Left forelimb (tissue), 1 donor: ENCODE measurements around the gene TAF11L6.
"Not testable (repeated sequence)": the region's sequence is repeated elsewhere in the genome, so short reads cannot be mapped to it uniquely, and the experiment has no call there.

Experiments
- DNase-seq: peaks from one replicate; pipeline ENCODE4 v3.0.0-alpha.2; 2018; ENCODE audit warnings: low spot score

The TAF11L6 gene

DNA sequence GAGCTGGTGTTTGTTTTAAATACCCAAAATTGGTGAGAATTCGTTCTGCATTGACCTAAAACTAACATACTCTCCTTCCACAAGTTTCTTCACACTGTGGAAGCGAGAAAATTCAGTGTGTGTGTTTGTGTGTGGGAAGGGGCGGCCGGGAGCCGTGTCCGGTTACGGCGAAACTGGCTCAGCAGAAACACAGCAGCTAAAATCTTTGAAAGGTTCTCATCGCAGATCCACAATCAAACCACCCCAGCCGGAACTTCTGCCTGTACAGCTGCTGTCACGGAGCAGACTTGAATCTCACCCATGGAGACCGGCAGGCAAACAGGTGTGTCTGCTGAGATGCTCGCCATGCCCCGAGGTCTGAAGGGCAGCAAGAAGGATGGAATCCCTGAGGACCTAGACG is at the start of gene TAF11L6:
Gene TAF11L6 (plus strand): TSS at position 301 of the 400 bp plus-strand sequence.
- not testable (repeated sequence) for DNase-seq

- no peak for DNase-seq
Observed at GRCh38 chr5:17481378-17481777, 47.1 kb upstream of the TAF11L6 start.

DNA sequence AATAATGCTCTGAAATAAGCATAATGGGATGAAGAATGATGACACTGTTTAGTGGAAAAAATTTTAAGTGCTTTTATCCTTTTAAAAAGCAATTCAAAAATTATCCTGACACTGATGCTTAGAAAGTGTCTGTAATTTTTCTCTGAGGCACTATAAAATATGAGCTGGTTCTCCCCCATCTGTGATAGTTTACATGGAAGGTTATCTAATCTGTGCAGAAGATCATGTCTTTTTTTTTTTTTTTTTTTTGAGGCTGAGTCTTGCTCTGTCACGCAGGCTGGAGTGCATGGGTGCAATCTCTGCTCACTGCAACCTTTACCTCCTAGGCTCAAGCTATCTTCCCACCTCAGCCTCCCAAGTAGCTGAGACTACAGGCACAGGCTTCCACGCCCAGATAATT is 45.7 kb upstream of the TAF11L6 start:
- no peak for DNase-seq

- DNase-seq, result not testable (repeated sequence)
Observed at GRCh38 chr5:17486464-17487173, 41.9 kb upstream of the TAF11L6 start.

- no peak for DNase-seq
Observed at GRCh38 chr5:17487174-17487512, 41.3 kb upstream of the TAF11L6 start.

GRCh38 chr5:17491257-17491656 is 37.2 kb upstream of the TAF11L6 start:
- DNase-seq, result not testable (repeated sequence)

GRCh38 chr5:17492770-17493169 is 35.7 kb upstream of the TAF11L6 start:
- no peak for DNase-seq

DNA sequence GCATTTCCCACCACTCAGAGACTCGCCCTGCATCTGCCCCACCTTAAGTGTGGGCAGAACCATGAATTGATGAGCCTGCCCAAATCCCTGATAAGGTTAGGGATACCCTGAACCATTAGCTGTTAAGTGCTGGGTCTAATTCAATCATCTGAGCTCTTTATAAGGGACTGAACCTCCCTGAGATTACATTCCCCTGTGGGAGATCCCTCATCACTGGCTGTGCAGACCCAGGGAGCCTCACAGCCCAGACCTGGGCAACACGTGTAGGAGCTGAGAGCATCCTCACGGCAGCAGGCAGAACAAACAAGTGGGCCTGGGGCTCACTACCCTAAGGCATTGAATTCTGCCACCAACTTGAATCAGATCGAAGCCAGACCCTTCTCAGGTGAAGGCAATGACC is 31.0 kb upstream of the TAF11L6 start:
- DNase-seq, result no peak

GRCh38 chr5:17497931-17498330 is 30.5 kb upstream of the TAF11L6 start, which contains the start of gene TAF11L2:
Gene TAF11L2 (plus strand): TSS chr5:17498231.
- DNase-seq, result not testable (repeated sequence)

GRCh38 chr5:17511775-17512325 is 16.6 kb upstream of the TAF11L6 start:
- DNase-seq, result no peak

GRCh38 chr5:17517526-17517925 is 10.9 kb upstream of the TAF11L6 start:
- DNase-seq, result not testable (repeated sequence)

DNA sequence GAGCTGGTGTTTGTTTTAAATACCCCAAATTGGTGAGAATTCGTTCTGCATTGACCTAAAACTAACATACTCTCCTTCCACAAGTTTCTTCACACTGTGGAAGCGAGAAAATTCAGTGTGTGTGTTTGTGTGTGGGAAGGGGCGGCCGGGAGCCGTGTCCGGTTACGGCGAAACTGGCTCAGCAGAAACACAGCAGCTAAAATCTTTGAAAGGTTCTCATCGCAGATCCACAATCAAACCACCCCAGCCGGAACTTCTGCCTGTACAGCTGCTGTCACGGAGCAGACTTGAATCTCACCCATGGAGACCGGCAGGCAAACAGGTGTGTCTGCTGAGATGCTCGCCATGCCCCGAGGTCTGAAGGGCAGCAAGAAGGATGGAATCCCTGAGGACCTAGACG is 10.4 kb upstream of the TAF11L6 start, which contains the start of gene TAF11L3:
Gene TAF11L3 (plus strand): TSS at position 301 of the 400 bp plus-strand sequence.
- DNase-seq, result not testable (repeated sequence)

GRCh38 chr5:17519508-17519907 is 9.0 kb upstream of the TAF11L6 start:
- not testable (repeated sequence) for DNase-seq

- not testable (repeated sequence) for DNase-seq
Observed at GRCh38 chr5:17521501-17521900, 7.0 kb upstream of the TAF11L6 start, which contains the start of gene TAF11L4. Gene TAF11L4 (plus strand): TSS chr5:17521801.

- not testable (repeated sequence) for DNase-seq
Observed at GRCh38 chr5:17524935-17525334, 3.5 kb upstream of the TAF11L6 start, which contains the start of gene TAF11L5. Gene TAF11L5 (plus strand): TSS chr5:17525235.

DNA sequence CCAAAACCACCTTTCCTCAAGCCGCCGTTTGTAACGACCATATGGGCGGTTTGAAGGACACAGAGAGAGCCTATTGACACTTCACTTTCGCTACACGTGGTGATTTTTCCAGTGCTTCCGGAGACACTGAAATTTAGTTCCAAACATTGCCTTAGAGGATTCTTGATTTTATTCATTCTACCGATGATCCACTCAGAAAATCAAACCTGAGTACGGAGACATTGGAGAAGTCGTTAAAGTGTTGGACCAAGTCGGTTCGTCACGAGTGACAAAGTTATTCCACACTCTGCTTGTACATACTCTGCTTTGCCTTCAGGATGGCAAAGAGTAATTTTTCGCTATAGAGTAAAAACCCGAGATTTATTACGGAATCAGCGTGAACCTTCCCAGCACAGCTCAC is 2.0 kb upstream of the TAF11L6 start:
- not testable (repeated sequence) for DNase-seq
